ENCODE results near the gene ADGRG2.

DNA sequence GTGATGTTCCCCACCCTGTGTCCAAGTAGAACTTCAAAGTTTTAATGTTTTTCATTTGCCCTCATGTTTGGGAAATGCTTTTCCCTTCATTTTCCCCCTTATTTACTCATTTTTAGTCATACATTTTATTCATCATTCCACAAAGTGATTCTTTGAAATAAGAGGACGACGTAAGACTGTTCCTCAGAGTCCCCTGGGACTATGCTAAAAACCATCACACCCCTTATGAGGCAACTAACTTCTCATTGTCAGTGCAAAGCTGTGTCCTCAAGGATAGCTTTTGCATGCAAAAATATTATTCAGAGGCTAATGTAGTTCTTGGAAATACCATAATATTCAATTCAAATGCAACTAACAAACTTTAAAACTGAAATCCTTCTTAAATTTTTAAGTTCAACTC, 14.8 kb upstream of the ADGRG2 start:
- TF ChIP-seq POLR2A (IDR thresholded peaks at IDR 0.05) = no peak
- TF ChIP-seq, protein P1, sequence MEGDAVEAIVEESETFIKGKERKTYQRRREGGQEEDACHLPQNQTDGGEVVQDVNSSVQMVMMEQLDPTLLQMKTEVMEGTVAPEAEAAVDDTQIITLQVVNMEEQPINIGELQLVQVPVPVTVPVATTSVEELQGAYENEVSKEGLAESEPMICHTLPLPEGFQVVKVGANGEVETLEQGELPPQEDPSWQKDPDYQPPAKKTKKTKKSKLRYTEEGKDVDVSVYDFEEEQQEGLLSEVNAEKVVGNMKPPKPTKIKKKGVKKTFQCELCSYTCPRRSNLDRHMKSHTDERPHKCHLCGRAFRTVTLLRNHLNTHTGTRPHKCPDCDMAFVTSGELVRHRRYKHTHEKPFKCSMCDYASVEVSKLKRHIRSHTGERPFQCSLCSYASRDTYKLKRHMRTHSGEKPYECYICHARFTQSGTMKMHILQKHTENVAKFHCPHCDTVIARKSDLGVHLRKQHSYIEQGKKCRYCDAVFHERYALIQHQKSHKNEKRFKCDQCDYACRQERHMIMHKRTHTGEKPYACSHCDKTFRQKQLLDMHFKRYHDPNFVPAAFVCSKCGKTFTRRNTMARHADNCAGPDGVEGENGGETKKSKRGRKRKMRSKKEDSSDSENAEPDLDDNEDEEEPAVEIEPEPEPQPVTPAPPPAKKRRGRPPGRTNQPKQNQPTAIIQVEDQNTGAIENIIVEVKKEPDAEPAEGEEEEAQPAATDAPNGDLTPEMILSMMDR (IDR thresholded peaks at IDR 0.05 in 4 of 5, conservative IDR thresholded peaks at IDR 0.05 in 1 of 5) = no peak
